Mesothelial cell of epicardium (in vitro differentiated cells): ENCODE measurements around the gene DGKI. TPM values are rescaled to one million over a fixed set of nuclear protein-coding genes. Genes with fewer than 3 reads are reported as not detected.
A peak's percentile ranks its signal among the peaks of the same experiment; 100 is the strongest.

Experiments
- DNase-seq, 2 experiments: peaks; one replicate each; pipeline ENCODE4 v3.0.0; 2021; ENCODE audit warnings: low spot score in 2 of 2; ENCODE audit not compliant: unreplicated experiment in 2 of 2
- H3K27ac Mint-ChIP-seq: 2 replicates; pipeline ENCODE4 v1.8.0; 2021; ENCODE audit warnings: mixed read lengths
- H3K27me3 Mint-ChIP-seq: 2 replicates; pipeline ENCODE4 v1.8.0; 2021; ENCODE audit warnings: low read depth, mixed read lengths
- H3K36me3 Mint-ChIP-seq: 2 replicates; pipeline ENCODE4 v1.8.0; 2021; ENCODE audit warnings: mixed read lengths
- H3K4me1 Mint-ChIP-seq: 2 replicates; pipeline ENCODE4 v1.8.0; 2021; ENCODE audit warnings: mixed read lengths
- H3K4me3 Mint-ChIP-seq: 2 replicates; pipeline ENCODE4 v1.8.0; 2021; ENCODE audit warnings: mild to moderate bottlenecking, moderate library complexity, mixed read lengths
- H3K9me3 Mint-ChIP-seq: 2 replicates; pipeline ENCODE4 v1.8.0; 2021; ENCODE audit warnings: mixed read lengths
- CTCF ChIP-seq: fragments of 200-600 bp; sonication (generic); IDR thresholded peaks from one replicate; pipeline ENCODE4 v1.5.0; 2021; ENCODE audit warnings: antibody characterized with exemption; ENCODE audit not compliant: unreplicated experiment
- total RNA-seq: library from RNA; stranded (reverse); gene quantifications from 3 replicates; pipeline ENCODE4 v1.2.1, GENCODE V29; 2021

The DGKI gene
- total RNA-seq, 1 donor from 2014 or later = 2.0 TPM

DNA sequence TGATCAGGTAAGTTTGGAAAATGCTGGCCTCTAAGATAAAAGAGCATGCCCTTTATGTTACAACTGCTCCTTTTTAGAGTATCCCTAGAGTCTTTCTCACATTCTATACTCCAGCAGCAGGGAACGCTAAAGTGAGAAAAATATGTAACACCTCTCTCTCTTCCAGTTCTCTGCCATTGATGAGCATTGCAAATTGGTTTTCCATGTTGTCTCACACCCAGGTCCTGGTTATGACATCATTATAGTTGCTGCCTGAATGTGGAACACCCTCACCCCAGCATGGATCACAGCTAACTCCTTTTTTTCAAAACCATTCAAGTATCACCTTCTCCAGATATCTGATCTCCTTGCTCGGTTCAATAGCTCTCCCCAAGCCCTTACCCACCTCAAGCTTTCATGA lies 84.4 kb downstream of the DGKI start:
- H3K9me3 Mint-ChIP-seq = peaks cover 7% of the 10 kb centered on the region
- H3K4me3 Mint-ChIP-seq = no peak overlapping the region
- peaks cover 8% of the 10 kb centered on the region for H3K4me1 Mint-ChIP-seq
- DNase-seq = no peak
- H3K27ac Mint-ChIP-seq = no peak overlapping the region
- H3K36me3 Mint-ChIP-seq = no peaks in the 10 kb centered on the region
- no peak for TF ChIP-seq CTCF
- peaks cover 16% of the 10 kb centered on the region for H3K27me3 Mint-ChIP-seq

DNA sequence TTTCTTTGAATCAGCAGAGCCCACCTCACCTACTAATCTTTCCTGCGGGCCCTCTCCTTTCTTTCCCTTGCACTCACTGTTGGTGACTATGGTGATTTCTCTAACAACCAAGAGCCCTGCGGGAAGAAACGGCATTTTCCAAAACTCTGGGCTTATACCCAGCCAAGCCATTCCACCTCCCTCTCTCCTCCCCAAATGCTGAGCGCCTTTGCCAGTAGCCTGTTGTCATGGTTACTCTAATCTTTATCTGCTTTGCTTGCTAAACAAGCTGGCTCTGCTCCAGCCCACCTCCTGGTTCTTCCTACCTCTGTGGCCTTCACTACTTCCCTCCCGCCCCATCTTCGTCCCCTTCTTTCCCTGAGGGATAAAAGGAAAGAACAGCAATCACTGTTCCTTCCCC lies 86.7 kb downstream of the DGKI start:
- H3K27me3 Mint-ChIP-seq = peaks cover 8% of the 10 kb centered on the region
- H3K36me3 Mint-ChIP-seq = no peaks in the 10 kb centered on the region
- no peak for TF ChIP-seq CTCF
- H3K9me3 Mint-ChIP-seq = peaks cover 7% of the 10 kb centered on the region
- H3K4me1 Mint-ChIP-seq = peaks cover 24% of the 10 kb centered on the region
- no peak for DNase-seq
- H3K27ac Mint-ChIP-seq = no peak overlapping the region
- H3K4me3 Mint-ChIP-seq = no peak overlapping the region

DNA sequence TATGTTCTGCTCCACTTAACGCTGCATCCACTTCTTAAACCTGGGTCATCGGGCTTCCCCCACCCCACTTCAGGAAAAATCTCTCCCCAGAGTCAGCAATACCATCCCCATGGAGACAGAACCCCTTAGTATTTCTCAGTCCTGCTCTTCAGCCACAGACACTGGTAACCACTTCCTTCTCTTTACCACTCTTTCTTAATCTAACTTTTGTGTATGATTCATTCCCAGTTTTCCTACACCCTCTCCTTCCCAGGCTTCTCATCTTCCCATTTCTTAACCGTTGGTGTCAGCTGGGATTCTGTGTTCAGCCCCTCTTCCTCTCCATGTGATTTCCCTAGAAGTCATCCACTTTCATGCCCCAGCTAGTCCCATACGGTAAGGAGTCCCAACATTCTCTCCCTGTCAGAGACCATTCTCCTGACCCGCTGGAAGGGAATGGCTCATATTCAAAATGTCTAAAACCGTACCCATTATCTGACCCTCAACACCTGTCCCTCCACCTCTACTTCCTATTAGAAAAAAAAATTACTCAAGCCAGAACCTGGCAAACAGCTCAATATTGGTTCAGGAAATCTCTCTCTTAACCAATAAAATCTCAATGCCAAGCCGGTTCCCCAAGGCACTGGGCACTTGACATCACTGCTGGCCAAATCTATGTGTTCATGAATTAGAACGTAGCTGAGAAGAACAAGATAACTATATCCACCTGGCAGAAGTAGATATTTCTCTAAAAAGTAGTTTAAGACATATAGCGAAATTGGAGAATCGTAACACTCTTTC lies 89.4 kb downstream of the DGKI start:
- H3K4me1 Mint-ChIP-seq = peaks cover 41% of the 10 kb centered on the region
- DNase-seq = no peak
- H3K9me3 Mint-ChIP-seq = peaks cover 7% of the 10 kb centered on the region
- no peaks in the 10 kb centered on the region for H3K36me3 Mint-ChIP-seq
- peaks cover 17% of the 10 kb centered on the region for H3K27me3 Mint-ChIP-seq
- H3K4me3 Mint-ChIP-seq = no peak overlapping the region
- no peak overlapping the region for H3K27ac Mint-ChIP-seq
- no peak for TF ChIP-seq CTCF

DNA sequence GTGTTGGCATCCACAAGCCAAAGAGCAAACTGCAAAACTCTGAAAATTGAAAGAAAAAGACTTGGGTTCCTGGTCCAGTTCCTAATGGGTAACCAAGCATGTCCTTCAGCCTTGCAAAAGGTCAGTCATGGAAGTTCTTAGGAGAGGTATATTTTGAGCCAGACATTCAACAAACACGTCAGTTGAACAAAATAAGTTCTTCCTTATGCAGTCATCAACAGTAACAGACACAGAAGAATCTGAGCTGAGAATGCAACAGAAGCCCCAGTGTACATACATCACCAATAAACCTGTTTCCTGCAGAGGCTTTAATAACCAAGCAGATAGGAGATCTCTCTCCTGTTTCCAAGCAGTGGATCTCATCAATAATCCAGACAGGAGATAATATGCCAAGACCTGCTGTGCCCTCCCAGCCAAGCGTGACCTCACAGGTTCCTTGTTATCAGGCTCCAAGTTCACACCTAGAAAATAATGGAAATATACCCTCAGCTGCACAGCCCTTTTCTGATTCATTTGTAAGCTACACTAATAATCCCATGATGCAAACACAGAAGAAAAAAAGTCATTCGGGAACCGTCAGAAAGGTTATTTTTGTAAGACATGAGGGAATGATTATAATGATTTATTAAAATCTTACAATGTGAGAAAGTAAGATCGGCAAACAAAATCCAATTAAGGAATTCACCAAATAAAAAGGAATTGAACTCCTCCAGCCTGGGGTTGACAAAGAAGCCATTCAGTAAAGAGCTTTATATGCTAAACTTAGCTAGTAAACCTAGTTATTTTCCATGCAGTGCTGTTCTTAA lies 90.7 kb downstream of the DGKI start:
- Mint-ChIP-seq H3K27ac (peak overlapping the region; percentile 19), H3K4me3 (no peak overlapping the region), H3K27me3 (peaks cover 16% of the 10 kb centered on the region), H3K4me1 (peaks cover 41% of the 10 kb centered on the region), H3K9me3 (no peaks in the 10 kb centered on the region), H3K36me3 (no peaks in the 10 kb centered on the region)
- TF ChIP-seq CTCF = no peak
- DNase-seq = no peak

DNA sequence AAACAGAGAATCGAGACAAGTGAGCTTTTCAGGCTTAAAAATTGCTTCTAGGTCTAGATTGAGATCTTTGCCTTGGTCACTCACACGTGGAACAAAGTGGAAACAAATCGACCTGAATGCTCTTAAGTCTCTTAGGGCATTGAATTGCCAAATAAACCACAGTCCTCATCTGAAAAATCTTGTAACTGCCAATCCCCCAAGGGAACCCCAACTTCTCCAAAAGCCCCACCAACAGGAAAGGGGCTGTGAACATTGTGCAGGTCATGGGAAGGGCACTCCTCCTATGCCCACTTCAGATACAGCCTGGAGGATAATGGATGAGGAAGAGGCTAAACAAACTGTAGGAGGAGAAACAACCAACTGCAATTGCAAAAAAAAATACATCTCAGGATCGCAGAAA lies 91.3 kb downstream of the DGKI start:
- no peak for DNase-seq
- H3K4me1 Mint-ChIP-seq = peaks cover 41% of the 10 kb centered on the region
- H3K36me3 Mint-ChIP-seq = no peaks in the 10 kb centered on the region
- TF ChIP-seq CTCF = no peak
- H3K9me3 Mint-ChIP-seq = no peaks in the 10 kb centered on the region
- H3K4me3 Mint-ChIP-seq = no peak overlapping the region
- H3K27ac Mint-ChIP-seq = no peak overlapping the region
- H3K27me3 Mint-ChIP-seq = peaks cover 14% of the 10 kb centered on the region
